SK-N-SH (cell line): ENCODE data around the gene C16orf78.

Source experiments
- ELF1 ChIP-seq: IDR thresholded peaks from 2 replicates; pipeline ENCODE4 v1.4.0; 2012
- EP300 ChIP-seq, 2 experiments: IDR thresholded peaks; 2 replicates each; pipeline versions ENCODE4 v1.4.0 to v1.6.1; 2012; ENCODE audit warnings: borderline replicate concordance in 1 of 2, low read depth in 1 of 2, low read length in 1 of 2
- FOSL2 ChIP-seq: IDR thresholded peaks from 2 replicates; pipeline ENCODE4 v1.4.0; 2012; ENCODE audit warnings: low read depth, mild to moderate bottlenecking, moderate library complexity, borderline replicate concordance
- JUND ChIP-seq: IDR thresholded peaks from 2 replicates; pipeline ENCODE4 v1.4.0; 2012
- MXI1 ChIP-seq: IDR thresholded peaks from 2 replicates; pipeline ENCODE4 v1.6.1; 2012; ENCODE audit warnings: mild to moderate bottlenecking, low read depth, low read length, improper control_type of control experiment
- NRF1 ChIP-seq: IDR thresholded peaks from 2 replicates; pipeline ENCODE4 v1.6.1; 2012; ENCODE audit warnings: low read depth, mild to moderate bottlenecking, low read length
- POLR2AphosphoS5 ChIP-seq: IDR thresholded peaks from 2 replicates; pipeline ENCODE4 v1.6.1; 2012; ENCODE audit warnings: low read depth, low read length
- RFX5 ChIP-seq: IDR thresholded peaks from 2 replicates; pipeline ENCODE4 v1.6.1; 2012; ENCODE audit warnings: mild to moderate bottlenecking, improper control_type of control experiment, low read length
- TAF1 ChIP-seq: IDR thresholded peaks from 2 replicates; pipeline ENCODE4 v1.6.1; 2012; ENCODE audit warnings: low read depth, mild to moderate bottlenecking, low read length, moderate library complexity, borderline replicate concordance
- YY1 ChIP-seq: IDR thresholded peaks from 2 replicates; pipeline ENCODE4 v1.4.0; 2012; ENCODE audit warnings: low read depth, mild to moderate bottlenecking
- TF ChIP-seq, protein P1 (sequence below): fragments of 200-600 bp; sonication (generic); IDR thresholded peaks from 2 replicates; pipeline ENCODE4 v1.6.1; 2017; ENCODE audit warnings: antibody characterized with exemption, mild to moderate bottlenecking, moderate library complexity
- TF ChIP-seq, protein P2 (sequence below): fragments of 150-350 bp; IDR thresholded peaks from 2 replicates; pipeline ENCODE4 v1.6.1; 2016; ENCODE audit warnings: mild to moderate bottlenecking, low read depth, low read length
- TF ChIP-seq, protein P3 (sequence below): IDR thresholded peaks from 2 replicates; pipeline ENCODE4 v1.4.0; 2012; ENCODE audit warnings: low read depth
- TF ChIP-seq, protein P4 (sequence below): IDR thresholded peaks from 2 replicates; pipeline ENCODE4 v1.6.1; 2012; ENCODE audit warnings: mild to moderate bottlenecking, low read depth, low read length, moderate library complexity

DNA sequence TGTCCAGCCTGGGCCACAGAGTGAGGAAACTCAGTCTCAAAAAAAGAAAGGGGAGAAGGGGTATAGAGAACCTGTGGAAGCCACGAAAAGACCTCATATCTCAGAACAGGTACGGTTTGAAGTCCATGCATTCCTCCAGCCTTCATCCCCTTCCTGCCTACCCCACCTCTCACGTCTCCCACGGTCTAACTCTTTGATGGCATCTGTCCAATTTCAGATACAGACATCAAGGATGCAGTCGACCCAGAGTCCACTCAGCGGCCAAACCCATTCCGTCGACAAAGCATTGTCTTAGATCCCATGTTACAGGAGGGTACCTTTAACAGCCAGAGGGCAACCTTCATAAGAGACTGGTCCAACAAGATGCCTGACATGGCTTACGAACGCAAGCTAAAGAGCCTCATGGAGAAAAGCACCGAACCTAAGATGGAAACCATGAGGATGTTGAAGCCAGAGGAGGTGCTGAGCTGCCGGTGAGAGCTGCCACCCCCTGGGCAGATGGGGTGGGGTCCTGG, 22.7 kb downstream of the C16orf78 start:
- TF ChIP-seq FOSL2 (no peak), POLR2AphosphoS5 (no peak), TAF1 (no peak), RFX5 (no peak), EP300 (IDR thresholded peaks at IDR 0.05; ENCODE audit: borderline replicate concordance in 1 of 2, low read depth in 1 of 2, low read length in 1 of 2) (no peak), YY1 (no peak), MXI1 (no peak), NRF1 (no peak), ELF1 (no peak), JUND (no peak)
- TF ChIP-seq, protein P1, sequence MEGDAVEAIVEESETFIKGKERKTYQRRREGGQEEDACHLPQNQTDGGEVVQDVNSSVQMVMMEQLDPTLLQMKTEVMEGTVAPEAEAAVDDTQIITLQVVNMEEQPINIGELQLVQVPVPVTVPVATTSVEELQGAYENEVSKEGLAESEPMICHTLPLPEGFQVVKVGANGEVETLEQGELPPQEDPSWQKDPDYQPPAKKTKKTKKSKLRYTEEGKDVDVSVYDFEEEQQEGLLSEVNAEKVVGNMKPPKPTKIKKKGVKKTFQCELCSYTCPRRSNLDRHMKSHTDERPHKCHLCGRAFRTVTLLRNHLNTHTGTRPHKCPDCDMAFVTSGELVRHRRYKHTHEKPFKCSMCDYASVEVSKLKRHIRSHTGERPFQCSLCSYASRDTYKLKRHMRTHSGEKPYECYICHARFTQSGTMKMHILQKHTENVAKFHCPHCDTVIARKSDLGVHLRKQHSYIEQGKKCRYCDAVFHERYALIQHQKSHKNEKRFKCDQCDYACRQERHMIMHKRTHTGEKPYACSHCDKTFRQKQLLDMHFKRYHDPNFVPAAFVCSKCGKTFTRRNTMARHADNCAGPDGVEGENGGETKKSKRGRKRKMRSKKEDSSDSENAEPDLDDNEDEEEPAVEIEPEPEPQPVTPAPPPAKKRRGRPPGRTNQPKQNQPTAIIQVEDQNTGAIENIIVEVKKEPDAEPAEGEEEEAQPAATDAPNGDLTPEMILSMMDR: no peak
- TF ChIP-seq, protein P2, sequence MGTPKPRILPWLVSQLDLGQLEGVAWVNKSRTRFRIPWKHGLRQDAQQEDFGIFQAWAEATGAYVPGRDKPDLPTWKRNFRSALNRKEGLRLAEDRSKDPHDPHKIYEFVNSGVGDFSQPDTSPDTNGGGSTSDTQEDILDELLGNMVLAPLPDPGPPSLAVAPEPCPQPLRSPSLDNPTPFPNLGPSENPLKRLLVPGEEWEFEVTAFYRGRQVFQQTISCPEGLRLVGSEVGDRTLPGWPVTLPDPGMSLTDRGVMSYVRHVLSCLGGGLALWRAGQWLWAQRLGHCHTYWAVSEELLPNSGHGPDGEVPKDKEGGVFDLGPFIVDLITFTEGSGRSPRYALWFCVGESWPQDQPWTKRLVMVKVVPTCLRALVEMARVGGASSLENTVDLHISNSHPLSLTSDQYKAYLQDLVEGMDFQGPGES: no peak
- TF ChIP-seq, protein P3, sequence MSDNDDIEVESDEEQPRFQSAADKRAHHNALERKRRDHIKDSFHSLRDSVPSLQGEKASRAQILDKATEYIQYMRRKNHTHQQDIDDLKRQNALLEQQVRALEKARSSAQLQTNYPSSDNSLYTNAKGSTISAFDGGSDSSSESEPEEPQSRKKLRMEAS: no peak
- TF ChIP-seq, protein P4, sequence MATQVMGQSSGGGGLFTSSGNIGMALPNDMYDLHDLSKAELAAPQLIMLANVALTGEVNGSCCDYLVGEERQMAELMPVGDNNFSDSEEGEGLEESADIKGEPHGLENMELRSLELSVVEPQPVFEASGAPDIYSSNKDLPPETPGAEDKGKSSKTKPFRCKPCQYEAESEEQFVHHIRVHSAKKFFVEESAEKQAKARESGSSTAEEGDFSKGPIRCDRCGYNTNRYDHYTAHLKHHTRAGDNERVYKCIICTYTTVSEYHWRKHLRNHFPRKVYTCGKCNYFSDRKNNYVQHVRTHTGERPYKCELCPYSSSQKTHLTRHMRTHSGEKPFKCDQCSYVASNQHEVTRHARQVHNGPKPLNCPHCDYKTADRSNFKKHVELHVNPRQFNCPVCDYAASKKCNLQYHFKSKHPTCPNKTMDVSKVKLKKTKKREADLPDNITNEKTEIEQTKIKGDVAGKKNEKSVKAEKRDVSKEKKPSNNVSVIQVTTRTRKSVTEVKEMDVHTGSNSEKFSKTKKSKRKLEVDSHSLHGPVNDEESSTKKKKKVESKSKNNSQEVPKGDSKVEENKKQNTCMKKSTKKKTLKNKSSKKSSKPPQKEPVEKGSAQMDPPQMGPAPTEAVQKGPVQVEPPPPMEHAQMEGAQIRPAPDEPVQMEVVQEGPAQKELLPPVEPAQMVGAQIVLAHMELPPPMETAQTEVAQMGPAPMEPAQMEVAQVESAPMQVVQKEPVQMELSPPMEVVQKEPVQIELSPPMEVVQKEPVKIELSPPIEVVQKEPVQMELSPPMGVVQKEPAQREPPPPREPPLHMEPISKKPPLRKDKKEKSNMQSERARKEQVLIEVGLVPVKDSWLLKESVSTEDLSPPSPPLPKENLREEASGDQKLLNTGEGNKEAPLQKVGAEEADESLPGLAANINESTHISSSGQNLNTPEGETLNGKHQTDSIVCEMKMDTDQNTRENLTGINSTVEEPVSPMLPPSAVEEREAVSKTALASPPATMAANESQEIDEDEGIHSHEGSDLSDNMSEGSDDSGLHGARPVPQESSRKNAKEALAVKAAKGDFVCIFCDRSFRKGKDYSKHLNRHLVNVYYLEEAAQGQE: no peak
